Thyroid gland (tissue), 4 donors: ENCODE results near the gene LHPP. TPM values are rescaled to one million over a fixed set of nuclear protein-coding genes. Genes with fewer than 3 reads are reported as not detected.

Experiments
- DNase-seq, 2 donors: peaks; one replicate each; pipeline ENCODE4 v3.0.0-alpha.2; 2019
- H3K27ac ChIP-seq, 3 donors: fragments of 200-600 bp; sonication (generic); 1 replicate in 2 of 3; 2 replicates in 1 of 3; pipeline ENCODE4 v1.5.1; 2016 to 2019; ENCODE audit warnings: mild to moderate bottlenecking in 1 of 3, moderate library complexity in 1 of 3
- H3K27me3 ChIP-seq: fragments of 200-600 bp; sonication (generic); one replicate; pipeline ENCODE4 v1.5.1; 2019
- H3K36me3 ChIP-seq, 2 donors: fragments of 200-600 bp; sonication (generic); one replicate each; pipeline ENCODE4 v1.5.1; 2016 to 2019
- H3K4me1 ChIP-seq, 2 donors: fragments of 200-600 bp; sonication (generic); one replicate each; pipeline ENCODE4 v1.5.1; 2017 to 2019
- H3K4me3 ChIP-seq, 3 donors: fragments of 200-600 bp; sonication (generic); replicated peaks in 1 of 3; 1 replicate in 2 of 3; 2 replicates in 1 of 3; pipeline ENCODE4 v1.5.1; 2016; ENCODE audit warnings: mild to moderate bottlenecking in 1 of 3
- H3K9me3 ChIP-seq: fragments of 200-600 bp; sonication (generic); one replicate; pipeline ENCODE4 v1.5.1; 2017
- CTCF ChIP-seq, 6 experiments: fragments of 200-600 bp in 3 of 6; fragments of 450-650 bp in 3 of 6; sonication (generic) in 3 of 6; IDR thresholded peaks; one replicate each; pipeline ENCODE4 v1.5.1; 2016 to 2019; ENCODE audit warnings: antibody characterized with exemption in 6 of 6, mild to moderate bottlenecking in 2 of 6, inconsistent platforms in 1 of 6, moderate library complexity in 1 of 6
- POLR2A ChIP-seq, 2 donors: fragments of 450-650 bp; IDR thresholded peaks; one replicate each; pipeline ENCODE4 v1.6.1; 2017; ENCODE audit warnings: antibody characterized with exemption in 2 of 2, mild to moderate bottlenecking in 2 of 2, moderate library complexity in 1 of 2
- WGBS, 2 donors: methylation state at CpG; one replicate each; pipeline ENCODE4 v1.1.5; 2017; 5-methylcytosine and 5-hydroxymethylcytosine counted together
- intact Hi-C: fragments of 100-400 bp; cut with DNase I; formaldehyde crosslinking; loops from one replicate; pipeline ENCODE4 v1.15.1; 2023
- total RNA-seq, 4 donors: library from RNA; depleted of rRNA; stranded (reverse); fragments of >200 nt; gene quantifications; one replicate each; pipeline ENCODE4 v1.2.3, GENCODE V29; 2016

LHPP gene
- total RNA-seq, 4 donors from 2014 or later, result 8.3 to 69.9 (median 48.3) TPM

- peak in 1 of 2 donors; percentile 28 for DNase-seq
- intact Hi-C loops, result no loop called here
- no peak overlapping the region for H3K4me3 ChIP-seq
- peaks cover 0 to 12% of the 10 kb centered on the region in 2 donors for H3K4me1 ChIP-seq
- H3K9me3 ChIP-seq, result no peaks in the 10 kb centered on the region
- H3K27me3 ChIP-seq, result no peaks in the 10 kb centered on the region
- H3K27ac ChIP-seq, result no peak overlapping the region
- H3K36me3 ChIP-seq, result no peaks in the 10 kb centered on the region
- no peak for TF ChIP-seq CTCF (IDR thresholded peaks at IDR 0.05)
- no peak for TF ChIP-seq POLR2A (IDR thresholded peaks at IDR 0.05)
- 66 to 88% methylated on average over 7 to 11 of the region's 13 CpGs for WGBS, 2 donors
Observed at GRCh38 chr10:124522131-124522932, 60.7 kb downstream of the LHPP start.

- DNase-seq, result no peak
- Histone ChIP-seq H3K27ac (no peak overlapping the region), H3K4me1 (peaks cover 0 to 12% of the 10 kb centered on the region in 2 donors), H3K36me3 (no peaks in the 10 kb centered on the region), H3K9me3 (no peaks in the 10 kb centered on the region), H3K4me3 (no peak overlapping the region), H3K27me3 (no peaks in the 10 kb centered on the region)
- WGBS, 2 donors, result 63 to 73% methylated on average over 31 of the region's 31 CpGs
- intact Hi-C loops, result no loop called here
- TF ChIP-seq CTCF (IDR thresholded peaks at IDR 0.05) (no peak), POLR2A (IDR thresholded peaks at IDR 0.05) (no peak)
Observed at GRCh38 chr10:124522933-124523871, 61.6 kb downstream of the LHPP start.

GRCh38 chr10:124523901-124524300 lies 62.3 kb downstream of the LHPP start:
- H3K36me3 ChIP-seq, result no peaks in the 10 kb centered on the region
- intact Hi-C loops, result no loop called here
- H3K4me1 ChIP-seq, result peaks cover 0 to 12% of the 10 kb centered on the region in 2 donors
- TF ChIP-seq POLR2A (IDR thresholded peaks at IDR 0.05) (no peak), CTCF (IDR thresholded peaks at IDR 0.05) (no peak)
- DNase-seq, result no peak
- H3K27me3 ChIP-seq, result no peaks in the 10 kb centered on the region
- H3K9me3 ChIP-seq, result no peaks in the 10 kb centered on the region
- 84 to 89% methylated on average over 5 of the region's 5 CpGs for WGBS, 2 donors
- no peak overlapping the region for H3K4me3 ChIP-seq
- H3K27ac ChIP-seq, result no peak overlapping the region

- intact Hi-C loops, result no loop called here
- TF ChIP-seq CTCF (IDR thresholded peaks at IDR 0.05) (no peak), POLR2A (IDR thresholded peaks at IDR 0.05) (no peak)
- Histone ChIP-seq H3K27me3 (no peaks in the 10 kb centered on the region), H3K9me3 (no peaks in the 10 kb centered on the region), H3K4me1 (peaks cover 0 to 14% of the 10 kb centered on the region in 2 donors), H3K36me3 (no peaks in the 10 kb centered on the region), H3K4me3 (no peak overlapping the region), H3K27ac (no peak overlapping the region)
- DNase-seq, result peak; percentile 48 to 52
- 82 to 85% methylated on average over 19 to 23 of the region's 23 CpGs for WGBS, 2 donors
Observed at GRCh38 chr10:124524991-124525653, 63.5 kb downstream of the LHPP start.
